H1 (cell line): ENCODE results near the gene COA4. TPM values are rescaled to one million over a fixed set of nuclear protein-coding genes. Genes with fewer than 3 reads are reported as not detected.

Experiments used
- CTCF ChIA-PET: fragments of 300-600 bp; sonication (Branson Sonifier 250); formaldehyde crosslinking; loops from one replicate; lab custom pipeline; 2021; ENCODE audit not compliant: partially characterized antibody; lab: Charles Lee
- POLR2A ChIA-PET: fragments of 300-600 bp; sonication (Branson Sonifier 250); formaldehyde crosslinking; loops from one replicate; lab custom pipeline; 2021; ENCODE audit warnings: inconsistent platforms; ENCODE audit not compliant: partially characterized antibody; lab: Charles Lee
- DNase-seq, 2 experiments: peaks; one replicate each; pipeline versions ENCODE4 v3.0.0 to v3.0.0-alpha.2; 2010 to 2022; ENCODE audit warnings: low spot score in 2 of 2, low read depth in 1 of 2, mixed read lengths in 1 of 2
- FAIRE-seq: peaks from 2 replicates; lab custom pipeline; 2011; peaks lifted over from hg19 to GRCh38; lab: Jason Lieb, UNC
- H2AFZ ChIP-seq: 2 replicates; pipeline ENCODE4 v1.8.1; 2012; ENCODE audit warnings: low read length, inconsistent platforms
- H2AK5ac ChIP-seq: 2 replicates; pipeline ENCODE4 v1.6.1; 2013; ENCODE audit warnings: low read depth, low read length
- H2BK120ac ChIP-seq: replicated peaks from 2 replicates; pipeline ENCODE3; 2013; ENCODE audit warnings: low read depth, low read length, inconsistent platforms
- H2BK12ac ChIP-seq: 2 replicates; pipeline ENCODE4 v1.6.1; 2013; ENCODE audit warnings: low read depth, low read length
- H2BK15ac ChIP-seq: 2 replicates; pipeline ENCODE4 v1.6.1; 2013; ENCODE audit warnings: low read length
- H2BK20ac ChIP-seq: 2 replicates; pipeline ENCODE4 v1.6.1; 2013; ENCODE audit warnings: low read length
- H2BK5ac ChIP-seq: 2 replicates; pipeline ENCODE4 v1.6.1; 2013; ENCODE audit warnings: low read depth, low read length
- H3K14ac ChIP-seq: 2 replicates; pipeline ENCODE4 v1.6.1; 2013; ENCODE audit warnings: inconsistent platforms; ENCODE audit not compliant: insufficient read length
- H3K18ac ChIP-seq: 2 replicates; pipeline ENCODE4 v1.6.1; 2013; ENCODE audit warnings: low read length; ENCODE audit errors: extremely low read depth
- H3K23ac ChIP-seq: 2 replicates; pipeline ENCODE4 v1.6.1; 2013; ENCODE audit warnings: inconsistent platforms; ENCODE audit not compliant: insufficient read length
- H3K23me2 ChIP-seq: 2 replicates; pipeline ENCODE4 v1.6.1; 2013; ENCODE audit warnings: low read depth, low read length
- H3K27ac ChIP-seq: 2 replicates; pipeline ENCODE4 v1.6.1; 2011; ENCODE audit warnings: low read depth, low read length, inconsistent platforms
- H3K27me3 ChIP-seq, 4 experiments: replicated peaks in 1 of 4; 1 replicate in 1 of 4; 2 replicates in 3 of 4; pipeline versions ENCODE4 v1.6.1 to v1.8.1; 2011 to 2013; ENCODE audit warnings: low read length in 3 of 4, mild to moderate bottlenecking in 3 of 4, inconsistent platforms in 2 of 4, mixed read lengths in 2 of 4, moderate library complexity in 1 of 4; ENCODE audit not compliant: control insufficient read depth in 3 of 4, insufficient read depth in 3 of 4; ENCODE audit errors: extremely low read depth in 1 of 4
- H3K36me3 ChIP-seq, 4 experiments: 2 replicates each; pipeline versions ENCODE4 v1.6.1 to v1.8.1; 2011 to 2013; ENCODE audit warnings: mild to moderate bottlenecking in 4 of 4, low read length in 3 of 4, moderate library complexity in 2 of 4, control low read depth in 1 of 4, inconsistent platforms in 1 of 4; ENCODE audit not compliant: insufficient read depth in 4 of 4, control insufficient read depth in 2 of 4
- H3K4ac ChIP-seq: replicated peaks from 2 replicates; pipeline ENCODE3; 2013; ENCODE audit warnings: low read length, low read depth, mixed read lengths, inconsistent platforms; ENCODE audit not compliant: insufficient read length
- H3K4me1 ChIP-seq, 4 experiments: replicated peaks in 1 of 4; 1 replicate in 1 of 4; 2 replicates in 3 of 4; pipeline versions ENCODE4 v1.6.1 to v1.8.1; 2011 to 2013; ENCODE audit warnings: low read length in 3 of 4, inconsistent platforms in 2 of 4, mixed read lengths in 1 of 4; ENCODE audit not compliant: insufficient read depth in 4 of 4, control insufficient read depth in 3 of 4
- H3K4me2 ChIP-seq, 2 experiments: 2 replicates each; pipeline versions ENCODE4 v1.6.1 to v1.8.1; 2011 to 2013; ENCODE audit warnings: low read depth in 2 of 2, low read length in 2 of 2, control low read depth in 1 of 2, inconsistent platforms in 1 of 2, mild to moderate bottlenecking in 1 of 2; ENCODE audit not compliant: insufficient read depth in 1 of 2
- H3K4me3 ChIP-seq, 4 experiments: fragments of 200-600, 300-600 bp in 1 of 4; sonication (generic), shearing (Covaris generic), sonication (Bioruptor Twin) in 1 of 4; 2 replicates each; pipeline versions ENCODE4 v1.5.1 to v1.8.1; 2011 to 2016; ENCODE audit warnings: low read length in 4 of 4, low read depth in 3 of 4, control low read depth in 2 of 4, inconsistent platforms in 2 of 4, mild to moderate bottlenecking in 2 of 4, mixed read lengths in 1 of 4, moderate library complexity in 1 of 4; ENCODE audit not compliant: insufficient read depth in 2 of 4; ENCODE audit errors: extremely low read depth in 1 of 4
- H3K56ac ChIP-seq: replicated peaks from 2 replicates; pipeline ENCODE3; 2013; ENCODE audit warnings: low read depth, mild to moderate bottlenecking, mixed read lengths, low read length, inconsistent platforms; ENCODE audit not compliant: insufficient read length
- H3K79me1 ChIP-seq: 2 replicates; pipeline ENCODE4 v1.6.1; 2013; ENCODE audit warnings: low read depth, low read length, control low read depth
- H3K79me2 ChIP-seq, 2 experiments: 2 replicates each; pipeline versions ENCODE4 v1.6.1 to v1.8.1; 2012 to 2013; ENCODE audit warnings: low read length in 2 of 2, mild to moderate bottlenecking in 2 of 2, inconsistent platforms in 1 of 2; ENCODE audit not compliant: insufficient read depth in 2 of 2, control insufficient read depth in 1 of 2
- H3K9ac ChIP-seq, 4 experiments: replicated peaks in 1 of 4; 1 replicate in 1 of 4; 2 replicates in 3 of 4; pipeline versions ENCODE4 v1.6.1 to v1.8.1; 2011 to 2013; ENCODE audit warnings: low read depth in 3 of 4, low read length in 3 of 4, control low read depth in 2 of 4, mild to moderate bottlenecking in 2 of 4, moderate library complexity in 2 of 4, inconsistent platforms in 1 of 4; ENCODE audit errors: extremely low read depth in 1 of 4
- H3K9me3 ChIP-seq, 2 experiments: 2 replicates each; pipeline versions ENCODE4 v1.6.1 to v1.8.1; 2012 to 2013; ENCODE audit warnings: mild to moderate bottlenecking in 2 of 2, moderate library complexity in 2 of 2, control low read depth in 1 of 2, inconsistent platforms in 1 of 2, low read depth in 1 of 2, low read length in 1 of 2, mixed read lengths in 1 of 2; ENCODE audit not compliant: insufficient read depth in 2 of 2
- H4K20me1 ChIP-seq, 2 experiments: replicated peaks in 1 of 2; 2 replicates each; pipeline versions ENCODE3 to v1.8.1; 2011 to 2013; ENCODE audit warnings: inconsistent platforms in 2 of 2, low read length in 2 of 2, mild to moderate bottlenecking in 1 of 2; ENCODE audit not compliant: insufficient read depth in 2 of 2, control insufficient read depth in 1 of 2
- H4K5ac ChIP-seq: 2 replicates; pipeline ENCODE4 v1.6.1; 2013; ENCODE audit warnings: low read length, low read depth, mixed read lengths, inconsistent platforms; ENCODE audit not compliant: insufficient read length
- H4K8ac ChIP-seq: 2 replicates; pipeline ENCODE4 v1.8.0; 2013; ENCODE audit warnings: mild to moderate bottlenecking, moderate library complexity, low read length, inconsistent platforms; ENCODE audit not compliant: insufficient read depth; ENCODE audit errors: extremely low read depth
- H4K91ac ChIP-seq: replicated peaks from 2 replicates; pipeline ENCODE3; 2013; ENCODE audit warnings: low read length, mixed read lengths, inconsistent platforms; ENCODE audit not compliant: insufficient read length
- ASH2L ChIP-seq: fragments of 200-600, 300-600 bp; sonication (generic); IDR thresholded peaks from one replicate; pipeline ENCODE4 v1.7.1; 2017; ENCODE audit warnings: low read length
- ATF2 ChIP-seq: IDR thresholded peaks from 2 replicates; pipeline ENCODE4 v1.6.1; 2012; ENCODE audit warnings: low read length, inconsistent platforms
- CREB1 ChIP-seq: IDR thresholded peaks from 2 replicates; pipeline ENCODE4 v1.6.1; 2012; ENCODE audit warnings: inconsistent platforms
- E2F6 ChIP-seq: IDR thresholded peaks from 2 replicates; pipeline ENCODE4 v1.6.1; 2012; ENCODE audit warnings: inconsistent platforms
- EP300 ChIP-seq, 2 experiments: IDR thresholded peaks; 1 replicate in 1 of 2; 2 replicates in 1 of 2; pipeline ENCODE4 v1.6.1; 2011 to 2012; ENCODE audit warnings: low read depth in 2 of 2, low read length in 2 of 2, mild to moderate bottlenecking in 2 of 2, borderline replicate concordance in 1 of 2, inconsistent platforms in 1 of 2, moderate library complexity in 1 of 2
- GTF2F1 ChIP-seq: IDR thresholded peaks from 2 replicates; pipeline ENCODE4 v1.6.1; 2012; ENCODE audit warnings: low read depth, low read length, improper control_type of control experiment, borderline replicate concordance
- HDAC6 ChIP-seq: IDR thresholded peaks from one replicate; pipeline ENCODE4 v1.7.1; 2012; ENCODE audit warnings: low read depth, mild to moderate bottlenecking, inconsistent platforms, low read length, moderate library complexity
- RAD21 ChIP-seq, 2 experiments: IDR thresholded peaks in 1 of 2; conservative IDR thresholded peaks in 1 of 2; 2 replicates each; pipeline ENCODE4 v1.6.1; 2011; ENCODE audit warnings: low read depth in 2 of 2, low read length in 2 of 2, improper control_type of control experiment in 1 of 2, inconsistent platforms in 1 of 2, mild to moderate bottlenecking in 1 of 2, moderate library complexity in 1 of 2
- RXRA ChIP-seq: IDR thresholded peaks from 2 replicates; pipeline ENCODE4 v1.6.1; 2011; ENCODE audit warnings: low read depth, mild to moderate bottlenecking, low read length, moderate library complexity; ENCODE audit not compliant: insufficient read depth
- SIRT6 ChIP-seq: IDR thresholded peaks from one replicate; pipeline ENCODE4 v1.7.1; 2012; ENCODE audit warnings: low read length, inconsistent platforms
- SP1 ChIP-seq: IDR thresholded peaks from 2 replicates; pipeline ENCODE4 v1.6.1; 2011; ENCODE audit warnings: low read depth, low read length
- SP2 ChIP-seq: IDR thresholded peaks from 2 replicates; pipeline ENCODE4 v1.6.1; 2012; ENCODE audit warnings: mild to moderate bottlenecking, low read length, inconsistent platforms
- SP4 ChIP-seq: IDR thresholded peaks from 2 replicates; pipeline ENCODE4 v1.6.1; 2012; ENCODE audit warnings: low read length, inconsistent platforms
- TCF12 ChIP-seq: IDR thresholded peaks from 2 replicates; pipeline ENCODE4 v1.6.1; 2011; ENCODE audit warnings: low read depth, mild to moderate bottlenecking, low read length
- polyA plus RNA-seq, 7 experiments: library from polyadenylated mRNA; depleted of rRNA in 3 of 7; stranded (reverse) in 5 of 7; unstranded in 2 of 7; fragments of >200 nt in 5 of 7; fragments of 200-250 nt in 2 of 7; gene quantifications; 1 replicate in 5 of 7; 2 replicates in 1 of 7; 4 replicates in 1 of 7; pipeline versions ENCODE4 v1.2.1 to v1.2.3, GENCODE V29; 2011 to 2013; ENCODE audit warnings: missing spikeins in 2 of 7, mixed read lengths in 2 of 7
- total RNA-seq: library from RNA; stranded (reverse); fragmentation: NEBNext Ultra II Directional; extraction: Animal tissue kit (Norgen Biotek cat#: 25700); gene quantifications from 2 replicates; pipeline ENCODE4 v1.2.1, GENCODE V29; 2021

Gene COA4
- total and polyA plus RNA-seq, 2 of the 8 experiments (the other 6 are each of a cell fraction or from before 2014, with no cell fraction given): 177 to 380 TPM

- no peak overlapping the region for H3K4me3 ChIP-seq
- H2BK120ac ChIP-seq: no peak overlapping the region
- POLR2A ChIA-PET: no interaction called here
- H3K9ac ChIP-seq: no peak overlapping the region
- H3K4me1 ChIP-seq: peaks cover 0 to 5% (median 2%) of the 10 kb centered on the region in 4 experiments; a peak in 2 of 7 replicates
- no peak overlapping the region for H3K56ac ChIP-seq
- no peak overlapping the region for H3K23ac ChIP-seq
- no peaks in the 10 kb centered on the region for H4K20me1 ChIP-seq
- H2BK15ac ChIP-seq: no peak overlapping the region
- H3K27ac ChIP-seq: no peak overlapping the region
- H3K23me2 ChIP-seq: no peaks in the 10 kb centered on the region
- no peaks in the 10 kb centered on the region for H3K79me2 ChIP-seq
- H3K27me3 ChIP-seq: no peaks in the 10 kb centered on the region
- H3K18ac ChIP-seq: no peak overlapping the region
- H3K14ac ChIP-seq: no peak overlapping the region
- no peak overlapping the region for H4K91ac ChIP-seq
- H3K4me2 ChIP-seq: 0 out of 4 replicates have a peak overlapping the region, but pooled peaks of 1 of the 2 experiments have one; percentile 48
- peak; percentile 13 for FAIRE-seq
- no peak overlapping the region for H3K4ac ChIP-seq
- H2BK12ac ChIP-seq: no peak overlapping the region
- H4K5ac ChIP-seq: no peak overlapping the region
- no peak overlapping the region for H2AK5ac ChIP-seq
- H4K8ac ChIP-seq: no peak overlapping the region
- no peak for DNase-seq
- no peak overlapping the region for H2BK20ac ChIP-seq
- H2BK5ac ChIP-seq: no peak overlapping the region
- no peaks in the 10 kb centered on the region for H3K9me3 ChIP-seq
- H3K36me3 ChIP-seq: peaks cover 0 to 5% (median 0%) of the 10 kb centered on the region in 4 experiments; a peak in 1 of 8 replicates
- no peaks in the 10 kb centered on the region for H3K79me1 ChIP-seq
- H2AFZ ChIP-seq: no peak overlapping the region
- no peak for TF ChIP-seq ASH2L
- no peak for TF ChIP-seq HDAC6
- no peak for TF ChIP-seq SIRT6
- no peak for TF ChIP-seq RXRA
- no peak for TF ChIP-seq SP2
- no peak for TF ChIP-seq TCF12
- no peak for TF ChIP-seq CREB1
- no peak for TF ChIP-seq GTF2F1
- no peak for TF ChIP-seq RAD21 (IDR thresholded peaks at IDR 0.05 in 1 of 2, conservative IDR thresholded peaks at IDR 0.05 in 1 of 2; ENCODE audit: low read depth in 2 of 2, low read length in 2 of 2)
- no peak for TF ChIP-seq SP1
- no peak for TF ChIP-seq EP300 (IDR thresholded peaks at IDR 0.05; ENCODE audit: borderline replicate concordance in 1 of 2, low read depth in 2 of 2, low read length in 2 of 2)
- TF ChIP-seq ATF2: no peak
- no peak for TF ChIP-seq SP4
- no peak for TF ChIP-seq E2F6
- CTCF ChIA-PET: no interaction called here
These were observed 37.6 kb downstream of the COA4 start for GRCh38 chr11:73839123-73839457.
